ENCODE results near the gene UBR3.
"Not testable (repeated sequence)": the region's sequence is repeated elsewhere in the genome, so short reads cannot be mapped to it uniquely, and the experiment has no call there.

UBR3 gene

DNA sequence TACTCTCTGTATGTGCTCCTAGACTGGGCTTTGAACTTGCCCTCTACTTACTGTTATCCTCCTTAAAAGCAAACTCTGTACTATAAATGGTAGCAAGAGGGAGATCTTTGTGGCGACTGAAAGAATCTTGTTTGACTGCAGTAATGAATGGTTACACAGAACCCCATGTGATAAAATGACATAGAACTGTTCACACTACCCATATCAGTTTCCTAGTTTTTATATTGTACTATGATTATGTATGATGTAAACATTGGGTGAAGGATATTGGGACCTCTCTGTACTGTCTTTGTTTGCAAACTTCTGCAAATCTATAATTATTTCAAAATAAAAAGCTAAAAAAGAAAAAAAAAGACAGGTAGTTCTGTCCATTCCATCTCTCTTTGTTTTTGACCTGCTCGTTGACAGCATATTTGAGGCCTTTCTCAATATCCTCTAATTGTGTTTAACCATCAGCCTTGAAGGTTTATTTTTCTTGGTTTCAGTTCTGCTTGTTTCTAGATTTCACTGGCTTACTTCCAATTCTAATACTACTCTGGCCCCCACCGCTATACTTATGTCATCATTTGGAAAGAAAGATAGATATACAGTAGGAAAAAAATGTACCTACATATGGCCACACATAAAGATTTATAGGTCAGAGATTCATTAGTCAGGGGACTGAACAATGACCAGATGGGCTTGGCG is 271.5 kb downstream of the UBR3 start:
- DNase-seq (ENCODE audit: low read depth in 3 of 3, low spot score in 1 of 3), result no peak

DNA sequence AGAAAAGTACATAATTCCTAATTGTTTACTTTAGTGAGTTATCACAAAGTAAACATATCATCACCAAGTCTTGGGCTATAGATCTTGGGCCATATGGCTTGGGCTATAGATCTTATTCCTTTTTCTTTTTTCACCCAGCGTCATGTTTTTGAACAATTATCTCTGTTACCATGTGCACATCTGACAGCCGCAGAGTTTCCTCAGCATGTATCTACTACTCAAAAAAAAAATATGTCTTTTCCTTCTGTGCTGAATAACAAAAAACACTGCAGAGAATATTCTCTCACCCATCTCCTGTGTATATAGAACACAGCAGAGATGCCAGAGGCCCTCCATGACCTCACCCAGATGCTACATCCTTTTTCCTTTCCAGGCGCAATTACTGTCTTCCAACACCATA is 274.5 kb downstream of the UBR3 start:
- DNase-seq (ENCODE audit: low read depth in 3 of 3, low spot score in 1 of 3), result no peak

DNA sequence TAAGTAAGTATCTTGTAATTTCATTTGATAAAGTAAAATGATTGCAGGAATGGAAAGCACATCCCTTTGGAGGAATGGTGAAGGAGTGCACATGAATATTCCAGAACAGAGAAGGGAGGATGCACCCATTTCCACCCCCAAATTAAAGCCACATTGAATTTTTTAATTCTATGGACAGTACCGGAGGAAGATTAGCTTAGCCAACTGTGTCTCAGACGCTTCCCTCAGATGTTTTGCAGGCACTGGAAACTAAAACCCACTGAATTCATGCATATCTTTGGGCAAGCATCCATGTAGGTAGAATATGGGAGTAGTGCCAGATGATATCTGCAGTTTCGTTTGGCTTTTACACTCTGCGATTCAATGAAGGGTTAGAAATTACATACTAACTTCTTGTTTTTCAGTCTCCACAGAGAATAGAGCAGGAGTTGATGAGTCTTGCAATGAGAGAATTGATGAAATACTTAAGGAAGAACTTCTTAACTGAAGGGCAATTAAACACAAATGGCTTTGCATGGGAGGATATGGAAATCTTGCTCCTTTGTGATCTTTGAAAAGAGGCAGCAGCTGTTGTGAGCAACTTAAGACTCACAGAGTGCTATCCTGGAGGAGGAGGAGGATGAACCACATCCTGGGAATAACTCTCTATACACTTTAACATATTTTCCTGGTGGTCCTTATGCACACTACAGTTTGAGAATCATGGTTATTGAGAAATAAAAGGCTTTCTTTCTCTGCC is 279.0 kb downstream of the UBR3 start:
- no peak for DNase-seq (ENCODE audit: low read depth in 3 of 3, low spot score in 1 of 3)

DNA sequence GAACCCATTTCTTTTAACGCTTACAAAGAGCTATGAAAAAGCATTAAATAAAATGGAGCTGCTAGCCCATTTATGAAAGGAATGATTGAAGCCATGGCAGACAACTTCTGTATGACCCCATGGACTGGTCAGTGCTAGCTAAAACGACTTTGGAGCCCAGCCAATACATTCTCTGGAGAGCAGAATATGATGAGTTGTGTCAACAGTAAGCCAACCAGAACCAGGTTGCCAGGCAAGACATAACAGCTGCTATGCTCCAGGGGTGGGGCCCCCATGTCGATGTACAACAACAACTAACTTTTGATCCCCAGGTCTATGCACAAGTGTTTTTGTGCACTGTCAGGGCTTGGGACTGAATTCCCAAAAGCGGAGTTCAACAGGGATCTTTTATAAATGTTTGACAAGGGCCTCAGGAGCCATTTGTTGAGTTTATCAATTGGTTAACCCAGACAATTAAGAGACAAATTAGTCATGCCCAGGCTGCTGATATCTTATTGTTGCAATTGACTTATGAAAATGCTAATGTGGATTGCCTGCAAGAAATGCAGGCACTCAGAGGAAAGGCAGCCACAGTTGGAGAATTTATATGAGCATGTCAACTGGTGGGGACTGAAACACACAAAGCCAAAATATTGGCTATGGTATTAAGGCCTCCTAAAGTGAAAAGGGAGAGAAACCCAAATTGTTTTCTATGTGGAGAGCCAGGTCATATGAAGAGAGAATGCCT is 286.1 kb downstream of the UBR3 start:
- no peak for DNase-seq (ENCODE audit: low read depth in 3 of 3, low spot score in 1 of 3)

DNA sequence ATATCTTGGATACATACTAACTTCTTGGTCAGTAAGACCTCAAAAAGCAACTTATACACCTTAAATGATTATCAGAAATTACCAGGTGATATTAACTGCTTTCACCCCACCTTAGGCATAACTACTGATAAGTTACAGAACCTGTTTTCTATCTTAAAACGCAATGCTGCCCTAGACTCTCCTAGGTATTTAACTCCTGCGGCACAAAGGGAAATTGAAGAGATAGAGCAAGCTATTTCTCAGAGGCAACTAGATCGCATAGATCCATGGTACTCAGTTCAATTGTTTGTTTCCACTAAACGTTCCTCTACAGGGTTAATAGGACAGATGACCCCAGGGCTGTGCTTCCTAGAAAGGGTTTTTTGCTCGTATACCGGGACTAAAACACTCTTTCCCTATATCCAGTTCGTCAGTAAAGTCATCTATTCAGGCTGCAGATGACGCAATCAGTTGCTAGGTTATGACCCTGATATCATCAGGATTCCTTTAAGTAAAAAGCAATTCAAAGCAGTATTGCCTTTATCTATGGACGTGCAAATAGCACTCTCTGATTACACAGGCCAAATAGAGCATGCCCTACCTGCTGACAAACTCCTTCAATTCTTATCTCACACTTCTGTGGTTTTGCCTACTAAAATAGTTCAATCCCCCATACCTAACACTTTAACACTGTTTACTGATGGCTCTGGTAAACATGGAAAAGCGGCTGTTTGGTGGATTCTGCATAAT is 288.4 kb downstream of the UBR3 start:
- DNase-seq (ENCODE audit: low read depth in 3 of 3, low spot score in 1 of 3), result no peak

DNA sequence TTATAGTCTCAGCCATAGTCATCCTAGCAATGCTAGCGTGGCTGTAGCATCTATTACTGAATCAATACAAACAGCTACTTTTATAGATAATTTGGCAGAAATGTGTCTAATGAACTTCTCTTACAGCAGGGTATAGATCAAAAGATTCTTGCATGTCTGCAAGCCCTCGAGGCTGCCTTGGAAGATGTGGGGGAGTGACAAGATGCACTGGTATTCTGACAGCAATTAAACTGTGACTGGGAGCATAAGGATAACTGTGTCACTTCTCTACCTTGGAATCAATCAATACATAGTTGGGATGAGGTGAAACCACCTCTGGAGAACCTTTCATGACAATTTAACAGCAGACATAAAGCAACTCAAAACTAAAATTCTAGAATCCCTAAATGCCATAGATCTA is 291.4 kb downstream of the UBR3 start:
- no peak for DNase-seq (ENCODE audit: low read depth in 3 of 3, low spot score in 1 of 3)

DNA sequence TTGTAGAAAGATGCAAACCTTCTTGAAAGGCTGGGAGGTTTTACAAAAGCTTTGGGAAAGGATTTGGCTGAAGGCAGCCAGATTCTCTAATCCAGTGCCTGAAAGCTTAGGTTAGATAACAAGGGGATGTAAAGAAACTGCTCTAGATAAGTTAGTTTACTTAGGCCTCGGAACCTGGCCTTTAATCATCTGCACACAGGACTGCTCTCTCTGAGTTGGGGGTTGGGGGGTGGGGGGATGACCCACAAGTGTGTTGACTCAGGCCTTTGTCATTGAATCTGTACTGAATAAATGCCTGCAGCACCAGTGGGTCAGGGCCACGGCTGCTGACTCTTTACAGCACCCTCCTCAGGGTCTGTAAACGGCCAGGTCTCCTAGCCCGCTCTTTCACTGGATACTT is 292.1 kb downstream of the UBR3 start:
- DNase-seq (ENCODE audit: low read depth in 3 of 3, low spot score in 1 of 3), result not testable (repeated sequence)

DNA sequence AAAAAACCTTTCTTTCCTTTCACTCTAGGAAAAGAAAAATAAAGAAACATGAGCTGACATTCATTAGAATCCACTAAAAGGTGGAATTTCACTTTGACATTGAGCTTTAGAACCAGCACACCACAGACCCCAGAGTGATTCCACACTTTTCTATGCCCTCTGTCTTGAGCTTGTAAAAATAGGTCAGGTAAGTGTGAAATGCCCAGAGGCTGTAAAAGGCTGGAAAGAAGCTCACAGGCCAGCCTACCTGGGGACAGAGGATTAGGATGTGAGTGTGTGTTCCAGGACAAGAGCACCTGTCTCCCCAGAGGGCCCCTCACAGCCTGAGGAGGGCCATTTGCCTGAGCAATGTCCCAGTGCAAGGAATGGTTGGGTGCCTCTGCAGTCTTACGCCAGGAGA is 294.4 kb downstream of the UBR3 start:
- DNase-seq (ENCODE audit: low read depth in 3 of 3, low spot score in 1 of 3), result no peak

DNA sequence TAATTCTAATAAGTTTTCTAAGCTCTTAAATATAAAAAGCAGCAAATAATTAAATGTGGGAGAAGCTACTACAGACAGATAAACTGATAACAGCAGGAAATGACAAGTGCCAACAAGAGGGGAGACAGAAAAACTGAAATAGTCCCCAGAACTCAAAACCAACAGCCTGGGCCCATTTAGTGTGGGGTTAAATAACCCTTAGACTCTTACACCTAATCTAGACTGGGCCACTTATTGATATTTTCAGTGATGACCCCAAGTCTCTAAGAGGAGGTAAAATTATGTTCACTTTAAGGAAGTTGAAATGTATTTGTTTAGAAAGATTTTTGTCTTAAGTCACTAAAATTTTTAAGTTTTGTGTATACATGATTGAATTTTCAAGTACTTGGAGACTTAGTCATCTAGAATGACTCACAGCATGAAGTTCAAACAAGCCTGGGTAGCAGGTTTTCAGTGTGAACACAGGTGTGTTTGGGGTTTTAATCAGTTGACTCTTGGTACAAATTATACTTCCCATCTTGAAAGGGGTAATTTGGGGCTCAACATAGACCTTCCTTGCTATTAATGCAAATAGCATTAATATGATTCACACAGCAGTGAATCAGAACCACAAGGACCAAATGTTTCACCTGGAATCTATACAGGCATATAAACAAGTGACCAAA is 295.8 kb downstream of the UBR3 start:
- no peak for DNase-seq (ENCODE audit: low read depth in 3 of 3, low spot score in 1 of 3)

DNA sequence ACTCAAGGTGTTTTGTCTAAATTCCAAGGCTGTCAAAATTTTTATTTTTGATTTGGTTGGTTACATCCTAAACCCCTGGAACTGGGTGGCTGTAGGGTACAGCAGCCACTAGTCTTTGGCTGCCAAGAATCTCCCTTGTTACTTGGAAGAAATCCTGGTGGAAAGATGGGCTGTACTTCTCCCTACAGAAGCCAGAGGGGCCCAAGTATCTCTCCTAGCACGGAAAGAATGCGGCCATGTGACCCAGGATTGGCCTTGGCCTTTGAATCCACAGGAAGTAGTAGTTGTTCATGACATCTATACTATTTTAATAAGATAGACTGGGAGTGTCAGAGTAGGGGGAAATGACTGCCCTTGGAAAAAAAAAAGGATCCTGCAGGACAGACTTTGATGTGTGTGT is 296.3 kb downstream of the UBR3 start:
- DNase-seq (ENCODE audit: low read depth in 3 of 3, low spot score in 1 of 3), result no peak

DNA sequence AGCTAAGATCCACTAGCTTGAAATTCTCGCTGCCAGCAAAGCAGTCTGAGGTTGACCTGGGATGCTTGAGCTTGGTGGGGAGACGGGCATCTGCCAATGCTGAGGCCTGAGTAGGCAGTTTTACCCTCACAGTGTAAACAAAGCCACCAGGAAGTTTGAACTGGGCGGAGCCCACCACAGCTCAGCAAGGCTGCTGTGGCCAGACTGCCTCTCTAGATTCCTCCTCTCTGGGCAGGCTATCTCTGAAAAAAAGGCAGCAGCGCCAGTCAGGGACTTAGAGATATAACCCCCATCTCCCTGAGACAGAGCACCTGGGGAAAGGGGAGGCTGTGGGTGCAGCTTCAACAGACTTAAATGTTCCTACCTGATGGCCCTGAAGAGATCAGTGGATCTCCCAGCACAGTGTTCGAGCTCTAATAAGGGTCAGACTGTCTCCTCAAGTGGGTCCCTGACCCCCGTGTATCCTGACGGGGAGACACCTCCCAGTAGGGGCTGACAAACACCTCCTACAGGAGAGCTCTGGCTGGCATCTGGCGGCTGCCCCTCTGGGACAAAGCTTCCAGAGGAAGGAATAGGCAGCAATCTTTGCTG is 299.0 kb downstream of the UBR3 start:
- not testable (repeated sequence) for DNase-seq (ENCODE audit: low read depth in 3 of 3, low spot score in 1 of 3)
